ENCODE results near the gene INHBE.
"Not testable (repeated sequence)": the region's sequence is repeated elsewhere in the genome, so short reads cannot be mapped to it uniquely, and the experiment has no call there.

The INHBE gene

GRCh38 chr12:57441393-57441792 lies 13.7 kb upstream of the INHBE start:
- DNase-seq (ENCODE audit: low spot score) = not testable (repeated sequence)

- no peak for DNase-seq (ENCODE audit: low spot score)
These were observed 13.2 kb upstream of the INHBE start for GRCh38 chr12:57441846-57442427.

GRCh38 chr12:57444337-57444736 lies 10.8 kb upstream of the INHBE start:
- not testable (repeated sequence) for DNase-seq (ENCODE audit: low spot score)

GRCh38 chr12:57444744-57445143 lies 10.4 kb upstream of the INHBE start:
- DNase-seq (ENCODE audit: low spot score) = no peak

- DNase-seq (ENCODE audit: low spot score) = no peak
These were observed 8.7 kb upstream of the INHBE start for GRCh38 chr12:57446292-57446960.

GRCh38 chr12:57448669-57449068 lies 6.4 kb upstream of the INHBE start:
- no peak for DNase-seq (ENCODE audit: low spot score)

GRCh38 chr12:57449375-57449774 lies 5.7 kb upstream of the INHBE start:
- no peak for DNase-seq (ENCODE audit: low spot score)

GRCh38 chr12:57450057-57450456 lies 5.0 kb upstream of the INHBE start:
- DNase-seq (ENCODE audit: low spot score) = no peak

GRCh38 chr12:57451233-57451778 lies 3.8 kb upstream of the INHBE start:
- no peak for DNase-seq (ENCODE audit: low spot score)

- DNase-seq (ENCODE audit: low spot score) = peak; percentile 75
These were observed 2.7 kb upstream of the INHBE start for GRCh38 chr12:57452181-57452936.

GRCh38 chr12:57452937-57453509 lies 2.1 kb upstream of the INHBE start:
- DNase-seq (ENCODE audit: low spot score) = peak; percentile 75

- no peak for DNase-seq (ENCODE audit: low spot score)
These were observed 918 bp upstream of the INHBE start for GRCh38 chr12:57454213-57454565.

GRCh38 chr12:57455374-57456144 lies 452 bp downstream of the INHBE start:
- DNase-seq (ENCODE audit: low spot score) = no peak

- DNase-seq (ENCODE audit: low spot score) = no peak
These were observed 1.1 kb downstream of the INHBE start for GRCh38 chr12:57456145-57456700.

- DNase-seq (ENCODE audit: low spot score) = no peak
These were observed 1.8 kb downstream of the INHBE start for GRCh38 chr12:57456737-57457490.

- no peak for DNase-seq (ENCODE audit: low spot score)
These were observed 3.6 kb downstream of the INHBE start for GRCh38 chr12:57458665-57459054.

GRCh38 chr12:57459055-57459749 lies 4.1 kb downstream of the INHBE start:
- peak; percentile 95 for DNase-seq (ENCODE audit: low spot score)

GRCh38 chr12:57459750-57460467 lies 4.8 kb downstream of the INHBE start, which contains the start of gene GLI1:
Gene GLI1, plus strand, starts transcription at chr12:57459785. Its CDS starts 3,907 bp downstream, at chr12:57463692.
- no peak for DNase-seq (ENCODE audit: low spot score)

- DNase-seq (ENCODE audit: low spot score) = no peak
These were observed 5.3 kb downstream of the INHBE start for GRCh38 chr12:57460468-57460784.

- DNase-seq (ENCODE audit: low spot score) = no peak
These were observed 5.8 kb downstream of the INHBE start for GRCh38 chr12:57460841-57461275.
